Fibroblast of upper back skin (primary cell): ENCODE data around the gene TEX53.

Experiments used
- DNase-seq: peaks from one replicate; pipeline ENCODE4 v3.0.0-alpha.2; 2013

TEX53 gene

DNA sequence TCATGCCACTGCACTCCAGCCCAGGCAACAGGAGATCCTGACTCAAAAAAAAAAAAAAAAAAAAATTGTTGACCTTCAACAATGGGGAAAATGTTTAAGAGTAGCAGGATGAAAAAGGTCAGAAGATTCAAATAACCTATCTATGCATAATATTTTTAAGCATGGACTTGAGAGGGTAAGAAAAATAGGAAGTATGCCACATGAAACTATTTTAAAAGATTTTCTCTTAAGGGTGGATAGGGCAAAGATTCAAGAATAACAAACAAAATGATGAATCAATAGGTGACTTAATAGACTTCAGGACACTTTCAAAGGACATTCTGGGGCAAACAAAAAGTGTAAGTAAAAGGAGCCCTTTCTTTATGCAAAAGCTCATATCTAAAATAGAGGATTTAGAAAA lies 21.2 kb upstream of the TEX53 start:
- DNase-seq = no peak

DNA sequence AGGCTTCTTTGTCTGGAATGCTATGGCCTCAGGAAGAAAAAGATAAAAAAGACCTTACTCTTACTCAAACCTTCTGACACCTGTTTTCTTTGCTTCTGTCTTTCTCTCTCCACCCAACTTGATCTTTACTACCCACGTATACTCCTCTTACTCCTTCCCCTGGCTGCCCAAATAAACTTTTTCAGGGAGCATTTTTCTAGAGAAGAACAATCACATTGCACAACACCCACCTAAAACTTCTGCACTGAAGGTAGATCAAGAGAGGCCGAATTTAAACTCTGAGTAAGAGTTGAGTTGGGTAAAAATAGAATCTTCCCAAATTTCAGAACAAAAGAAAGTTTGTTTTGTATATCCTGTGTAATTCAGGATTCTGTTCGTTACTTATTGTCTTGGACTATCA lies 20.5 kb upstream of the TEX53 start:
- no peak for DNase-seq

DNA sequence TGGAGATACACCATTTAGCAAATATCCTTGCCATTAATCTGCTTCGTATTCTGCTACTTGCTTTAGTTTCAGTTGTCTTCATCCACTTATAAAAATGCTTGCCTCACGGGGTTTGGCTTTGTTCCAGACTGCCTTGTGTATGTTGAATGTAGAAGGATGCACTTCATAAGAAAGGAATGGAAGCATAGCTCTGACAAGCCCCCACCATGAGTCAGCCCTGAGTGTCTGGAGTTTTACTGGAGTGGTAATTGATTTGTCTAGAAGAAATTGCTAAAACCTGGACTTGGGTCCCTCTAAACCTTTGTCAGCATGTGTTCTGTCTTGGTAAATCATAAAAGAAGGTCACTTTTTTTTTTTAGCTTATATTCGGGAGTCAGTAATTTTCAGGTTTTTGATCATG lies 19.8 kb upstream of the TEX53 start:
- peak; percentile 100 for DNase-seq

DNA sequence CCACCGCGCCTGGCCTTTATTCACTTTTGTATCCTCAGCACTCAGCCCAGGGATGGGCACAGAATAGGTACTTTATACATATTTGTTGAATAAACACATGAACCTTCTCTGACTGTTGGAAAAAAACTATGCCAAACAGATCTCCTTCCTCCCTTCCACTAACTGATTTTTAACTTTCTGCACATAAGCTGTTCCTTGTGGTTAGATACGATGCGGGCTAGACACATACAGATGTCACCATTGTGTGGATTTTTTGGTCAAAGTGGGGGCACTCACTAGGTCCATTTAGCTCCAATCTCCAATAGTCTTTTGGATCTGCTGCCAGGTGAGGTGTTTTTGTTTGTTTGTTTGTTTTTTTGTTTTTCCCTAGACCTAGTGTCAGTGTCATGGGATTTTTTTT lies 19.3 kb upstream of the TEX53 start:
- DNase-seq = no peak

DNA sequence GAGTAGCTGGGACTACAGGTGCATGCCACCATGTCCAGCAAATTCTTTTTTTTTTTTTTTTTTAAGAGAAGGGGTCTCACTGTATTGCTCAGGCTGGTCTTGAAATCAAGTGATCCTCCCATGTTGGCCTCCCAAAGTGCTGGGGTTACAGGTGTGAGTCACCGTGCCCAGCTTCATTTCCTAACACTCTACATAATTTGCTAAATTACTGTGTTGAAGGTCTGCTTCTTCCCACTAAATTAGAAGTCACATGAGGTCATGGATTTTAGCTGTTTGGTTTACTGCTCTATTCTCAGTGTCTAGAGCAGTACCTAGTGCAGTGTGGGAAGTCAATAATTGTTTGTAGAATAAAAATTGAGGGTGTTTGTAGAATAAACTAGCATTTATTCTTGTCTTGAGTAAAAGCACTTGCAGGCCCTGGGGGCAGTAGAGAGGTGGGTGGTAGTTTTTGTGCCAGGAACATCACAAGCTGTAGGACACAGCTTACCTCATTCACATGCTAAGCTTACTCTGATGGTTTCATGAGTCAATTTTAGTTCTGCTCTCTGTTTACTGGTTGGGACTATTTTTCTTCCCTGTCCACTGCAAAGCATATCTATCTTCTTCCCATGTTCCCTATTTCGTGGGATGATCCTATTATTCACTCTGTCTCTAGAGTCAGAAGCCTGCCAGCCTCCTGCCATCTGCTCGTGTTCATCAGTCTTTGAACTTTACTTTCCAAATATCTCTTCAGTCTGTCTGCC lies 17.4 kb upstream of the TEX53 start:
- DNase-seq = no peak

DNA sequence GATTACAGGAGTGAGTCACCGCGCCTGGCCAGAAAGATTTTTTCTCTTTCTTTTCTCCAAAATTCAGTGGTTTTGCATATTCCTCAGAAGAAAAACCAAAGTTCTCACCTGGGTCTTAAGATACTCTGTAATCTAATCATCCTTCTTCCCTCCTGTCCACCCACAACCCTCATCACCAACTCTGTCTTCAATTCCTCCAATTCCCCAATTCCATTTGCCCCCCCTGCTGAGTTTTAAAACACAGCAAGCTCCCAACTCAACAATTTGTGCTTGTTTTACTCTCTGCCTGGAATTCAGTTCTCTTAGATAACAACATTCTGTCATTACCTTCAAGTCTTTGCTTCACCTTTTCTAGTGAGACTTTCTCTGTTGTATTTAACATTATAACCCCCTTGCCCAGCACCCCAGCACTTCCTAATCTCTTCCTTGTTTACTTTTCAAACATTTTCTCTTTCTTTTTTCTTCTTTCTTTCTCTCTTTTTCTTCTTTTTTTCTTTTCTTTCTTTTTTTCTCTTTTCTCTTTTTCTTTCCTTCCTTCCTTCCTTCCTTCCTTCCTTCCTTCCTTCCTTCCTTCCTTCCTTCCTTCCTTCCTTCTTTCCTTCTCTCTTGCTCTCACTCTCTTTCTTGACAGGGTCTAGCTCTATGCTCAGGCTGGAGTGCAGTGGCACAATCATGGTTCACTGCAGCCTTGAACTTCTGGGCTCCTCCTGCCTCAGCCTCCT lies 16.6 kb upstream of the TEX53 start:
- DNase-seq = no peak

DNA sequence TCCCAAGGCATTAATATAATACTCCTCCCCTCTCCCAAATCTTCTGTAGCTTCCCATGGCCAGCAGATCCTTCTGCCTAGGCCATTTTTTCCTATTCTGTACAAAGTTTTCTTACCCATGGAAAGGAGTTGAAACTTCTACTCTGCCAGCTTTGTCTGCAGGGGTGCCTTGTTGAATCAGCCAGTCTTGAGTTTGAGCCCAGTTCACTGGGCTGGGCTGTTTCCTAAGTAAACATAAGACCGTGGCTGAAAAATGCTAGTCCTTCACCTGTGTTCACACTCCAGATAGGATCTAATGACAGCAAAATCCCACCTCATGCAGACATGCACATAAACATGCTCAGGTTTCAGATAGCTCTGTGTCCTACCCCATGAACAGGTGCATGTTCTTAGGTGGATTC lies 14.0 kb upstream of the TEX53 start:
- DNase-seq = no peak

DNA sequence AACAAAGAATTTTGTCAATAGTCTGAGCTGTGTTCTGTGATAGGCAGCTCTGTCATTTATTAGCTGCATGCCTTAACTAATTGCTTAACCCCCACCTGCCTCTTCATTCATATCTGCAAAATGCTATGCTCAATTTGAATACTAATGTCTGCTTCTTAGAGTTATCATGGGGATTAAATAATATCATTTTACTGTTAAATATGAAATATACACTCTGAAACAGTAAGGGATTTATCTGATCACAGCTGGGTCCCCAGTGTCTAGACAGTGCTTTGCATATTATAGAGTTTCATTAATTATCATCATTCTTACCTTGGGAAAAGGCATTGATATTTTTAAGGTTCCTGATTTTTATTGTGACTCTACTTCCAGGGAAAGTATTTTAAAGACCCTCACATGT lies 12.4 kb upstream of the TEX53 start:
- DNase-seq = no peak

DNA sequence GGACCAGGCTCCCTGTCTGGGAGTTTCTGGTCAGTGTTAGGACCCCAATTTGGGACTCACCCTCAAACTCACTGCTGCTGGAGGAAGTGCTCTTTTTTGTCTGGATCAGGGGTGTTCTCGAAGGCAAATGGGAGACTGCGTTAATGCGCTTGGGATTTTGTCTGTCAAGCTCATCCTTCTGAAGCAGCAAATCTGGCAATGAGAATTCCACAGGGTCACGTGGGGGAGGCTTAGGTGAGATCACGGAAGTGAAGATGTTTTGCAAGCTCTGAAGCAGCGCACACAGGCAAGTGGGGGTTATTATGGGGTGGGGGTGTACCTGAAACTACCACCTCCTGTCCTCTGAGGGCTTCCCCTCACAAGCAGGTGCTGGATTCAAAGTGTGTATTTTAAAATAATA lies 10.5 kb upstream of the TEX53 start:
- no peak for DNase-seq

DNA sequence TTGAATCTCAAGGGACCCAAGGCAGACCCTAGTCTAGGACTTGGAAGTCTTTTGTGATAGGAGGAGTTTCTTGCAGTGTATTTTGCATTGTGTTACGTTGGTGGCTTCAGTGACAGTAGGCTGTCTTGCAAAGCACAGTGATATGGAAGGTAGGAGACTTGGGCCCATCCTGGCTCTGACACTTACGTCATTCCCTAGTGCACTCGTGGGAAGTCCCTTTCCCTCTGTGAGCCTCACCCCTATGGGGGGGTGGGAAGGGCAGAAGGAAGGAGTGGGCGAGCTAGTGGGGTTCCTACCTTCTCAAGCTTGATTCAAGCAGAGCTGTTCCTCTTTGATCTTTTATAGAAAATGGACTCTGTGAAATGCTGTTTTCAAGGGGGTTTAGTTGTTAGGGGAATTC lies 9.2 kb upstream of the TEX53 start:
- no peak for DNase-seq

DNA sequence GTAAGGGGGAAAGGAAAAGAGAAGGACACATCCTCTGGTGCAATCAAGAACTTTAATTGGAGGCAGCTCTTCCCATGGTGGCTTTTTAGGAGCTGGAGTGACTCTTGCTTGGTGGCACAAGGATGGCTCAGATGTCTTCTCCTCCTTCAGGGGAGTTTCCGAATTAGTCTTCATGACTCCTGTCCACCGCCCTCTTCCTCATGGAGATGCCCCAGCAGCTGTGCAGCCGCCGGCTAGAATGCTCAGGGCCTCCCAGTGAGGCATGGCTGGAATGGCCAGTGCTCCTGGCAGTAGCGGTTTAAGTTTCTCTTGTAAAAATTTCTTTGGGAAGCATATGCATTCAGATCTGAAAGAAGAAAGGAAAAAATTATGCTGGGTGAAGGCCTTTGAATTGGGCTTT lies 8.8 kb upstream of the TEX53 start:
- DNase-seq = no peak

DNA sequence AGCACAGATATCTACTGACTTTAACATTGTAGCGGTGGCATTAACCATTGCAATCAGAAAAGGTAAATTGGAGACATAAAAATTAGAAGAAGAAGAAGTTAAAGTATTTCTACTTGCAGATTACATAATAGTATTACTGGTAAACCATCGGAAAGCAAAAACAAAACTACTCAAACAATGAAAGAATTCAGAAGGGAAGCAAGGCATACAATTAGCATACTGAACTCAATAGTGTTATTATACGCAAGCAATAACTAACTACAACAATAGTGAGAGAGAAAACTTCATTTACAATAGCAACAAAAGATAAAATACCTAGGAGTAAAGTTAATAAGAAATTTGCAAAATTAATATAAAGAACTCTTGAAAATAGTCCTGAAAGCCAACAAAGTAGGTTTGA lies 6.6 kb upstream of the TEX53 start:
- DNase-seq = no peak

DNA sequence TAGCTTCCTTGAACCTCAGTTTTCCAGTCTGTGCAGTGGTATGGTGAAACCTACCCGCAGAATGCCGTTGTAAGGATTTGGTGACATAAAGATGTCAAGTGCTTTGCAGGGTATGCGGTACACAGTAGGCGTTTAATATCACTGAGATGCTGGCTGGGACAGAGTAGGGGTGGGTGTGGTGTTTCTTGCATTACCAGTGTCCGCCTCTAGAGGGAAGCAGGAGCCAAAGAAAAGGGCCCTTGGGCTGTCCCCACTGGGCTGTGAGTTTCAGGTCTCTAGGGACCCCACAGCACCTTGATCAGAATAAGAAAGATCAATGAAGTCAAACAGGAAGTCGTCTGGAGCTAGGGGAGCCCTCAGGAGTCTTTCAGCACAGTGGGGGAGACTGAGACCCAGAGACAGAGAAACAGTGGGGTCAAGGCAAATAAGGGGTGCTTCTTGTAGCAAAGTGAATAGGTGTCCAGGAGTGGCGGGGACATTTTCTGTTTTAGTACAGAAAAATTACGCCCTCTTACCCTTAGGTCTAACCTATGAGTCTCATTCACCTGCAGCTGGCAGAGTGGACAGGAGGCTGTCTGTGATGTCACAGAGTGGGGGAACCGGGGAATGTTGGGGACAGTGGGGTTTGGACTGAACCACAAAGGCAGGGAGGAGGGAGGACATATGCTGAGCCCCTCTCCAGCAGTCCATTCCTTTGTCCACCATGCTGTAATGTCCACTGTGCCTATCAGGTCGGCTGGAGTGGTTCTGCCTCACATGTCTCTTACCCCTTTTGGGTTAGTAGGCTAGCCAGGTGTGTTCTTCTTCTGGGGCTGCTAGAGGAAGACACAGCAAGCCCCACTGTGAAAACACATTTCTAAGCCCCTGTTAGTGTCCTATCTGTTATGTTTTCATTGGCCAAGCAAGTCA lies 4.7 kb upstream of the TEX53 start:
- DNase-seq = peak; percentile 48

DNA sequence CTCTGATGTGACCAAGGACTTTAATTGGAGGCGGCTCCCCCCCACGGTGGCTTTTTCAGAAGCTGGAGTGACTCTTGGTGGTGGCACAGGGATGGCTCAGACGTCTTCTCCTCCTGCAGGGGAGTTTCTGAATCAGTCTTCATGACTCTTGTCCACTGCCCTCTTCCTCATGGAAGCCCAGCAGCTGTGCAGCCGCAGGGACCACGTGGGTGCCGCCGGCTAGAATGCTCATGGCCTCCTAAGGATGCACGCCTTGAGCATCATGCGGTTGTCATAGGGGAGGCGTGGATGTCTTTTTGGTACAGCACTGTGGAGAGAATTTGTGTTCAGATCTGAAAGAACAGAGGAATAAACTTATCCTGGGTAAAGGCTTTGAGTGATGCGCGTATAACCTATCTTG lies 1.3 kb downstream of the TEX53 start:
- no peak for DNase-seq

DNA sequence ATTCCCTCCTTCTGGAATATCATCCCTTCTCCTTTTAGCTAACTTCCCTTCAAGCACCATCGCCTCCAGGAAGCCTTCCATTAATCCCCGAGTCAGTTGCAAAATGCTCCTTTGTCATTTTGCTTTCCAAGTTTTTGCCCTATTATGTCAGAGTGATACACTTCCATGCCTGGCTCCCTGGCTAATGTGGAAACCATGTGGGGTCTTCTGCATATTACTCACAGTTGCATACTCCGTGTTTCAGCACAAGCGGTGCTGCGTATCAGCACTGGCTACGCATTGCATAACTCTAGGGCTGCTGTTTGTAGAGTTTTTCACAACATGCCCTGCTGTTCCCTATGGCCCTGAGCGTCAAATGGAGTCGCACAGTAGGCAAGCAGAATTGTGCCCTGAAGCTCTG lies 1.9 kb downstream of the TEX53 start:
- peak; percentile 86 for DNase-seq

DNA sequence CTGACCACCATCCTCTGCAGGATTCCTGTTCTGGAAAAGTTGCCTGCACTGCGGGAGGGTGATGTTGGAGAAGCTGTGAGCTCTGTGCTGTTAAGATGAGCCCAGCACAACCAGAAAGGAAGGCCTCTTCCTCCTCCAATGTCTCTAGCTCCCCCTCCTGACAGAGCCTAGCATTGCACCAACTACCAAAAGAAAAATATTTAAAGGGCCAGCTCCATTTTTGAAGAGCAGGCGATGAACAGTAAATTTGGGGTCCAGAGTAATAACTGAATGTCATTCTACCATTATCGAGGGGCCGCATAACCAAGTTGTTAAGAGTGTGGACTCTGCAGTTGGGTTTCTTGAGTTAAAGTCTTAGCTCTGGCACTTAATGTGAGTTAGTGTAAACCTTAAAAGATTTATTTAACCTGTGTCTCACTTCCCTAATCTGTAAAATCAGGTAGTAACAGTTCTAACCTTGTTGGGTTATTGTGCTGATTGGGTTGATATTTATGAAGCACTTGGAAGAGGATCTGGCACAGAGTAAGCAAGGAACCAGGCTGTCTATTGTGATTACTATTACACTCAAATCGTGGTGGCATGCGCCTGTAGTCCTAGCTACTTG lies 3.9 kb downstream of the TEX53 start:
- peak; percentile 80 for DNase-seq

DNA sequence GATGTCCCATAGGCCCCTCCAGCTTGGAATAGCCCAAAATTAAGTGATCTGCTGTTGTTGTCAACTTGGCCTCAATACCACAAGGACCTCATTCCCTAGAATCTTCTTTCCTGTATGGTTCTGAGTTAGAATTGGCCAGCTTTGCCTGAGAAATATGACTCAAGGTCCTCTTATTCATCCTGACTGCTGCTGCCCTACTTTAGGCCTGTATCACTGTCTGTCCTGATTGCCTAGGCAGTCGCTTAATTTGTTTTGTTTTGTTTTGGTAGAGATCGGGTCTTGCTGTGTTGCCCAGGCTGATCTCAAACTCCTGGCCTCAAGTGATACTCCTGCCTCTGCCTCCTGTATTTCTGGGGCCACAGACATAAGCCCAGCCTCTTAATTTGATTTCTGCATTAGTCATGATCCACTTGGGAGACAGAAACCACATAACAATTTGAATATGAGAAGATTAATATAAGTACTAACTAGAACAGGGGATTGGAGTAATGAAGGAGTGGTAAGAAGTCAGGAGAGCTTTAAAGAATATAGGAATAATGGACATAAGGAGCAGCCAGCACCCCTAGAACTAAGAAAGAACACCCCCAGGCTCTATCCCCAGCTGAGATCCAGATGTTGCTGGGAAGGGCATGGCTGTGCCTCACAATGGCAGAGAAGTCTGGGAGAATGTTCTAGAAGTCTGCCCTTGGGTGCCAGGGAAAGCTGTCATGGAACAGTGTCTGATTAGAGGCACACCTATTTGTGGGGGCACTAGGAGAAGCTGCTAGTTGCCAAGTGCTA lies 4.6 kb downstream of the TEX53 start:
- peak; percentile 42 for DNase-seq

DNA sequence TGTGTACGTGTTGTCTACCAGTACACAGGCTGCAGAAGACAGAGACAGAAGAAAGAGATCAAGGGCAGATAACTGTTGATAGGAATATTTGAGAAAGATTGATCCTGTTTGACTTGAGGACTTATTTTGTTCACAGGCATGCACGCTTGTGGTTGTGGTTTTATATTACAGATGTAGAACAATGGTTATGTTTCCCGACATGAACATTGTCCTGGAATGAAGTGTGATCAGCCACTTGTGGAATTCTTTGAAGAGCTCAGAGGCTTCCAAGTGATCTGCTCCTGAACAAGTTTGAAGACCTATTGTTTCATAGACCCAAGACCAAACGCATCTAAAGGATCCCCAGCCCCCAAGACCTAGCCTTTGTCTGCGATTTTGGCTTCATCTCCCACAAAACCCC lies 13.7 kb downstream of the TEX53 start:
- peak; percentile 64 for DNase-seq

DNA sequence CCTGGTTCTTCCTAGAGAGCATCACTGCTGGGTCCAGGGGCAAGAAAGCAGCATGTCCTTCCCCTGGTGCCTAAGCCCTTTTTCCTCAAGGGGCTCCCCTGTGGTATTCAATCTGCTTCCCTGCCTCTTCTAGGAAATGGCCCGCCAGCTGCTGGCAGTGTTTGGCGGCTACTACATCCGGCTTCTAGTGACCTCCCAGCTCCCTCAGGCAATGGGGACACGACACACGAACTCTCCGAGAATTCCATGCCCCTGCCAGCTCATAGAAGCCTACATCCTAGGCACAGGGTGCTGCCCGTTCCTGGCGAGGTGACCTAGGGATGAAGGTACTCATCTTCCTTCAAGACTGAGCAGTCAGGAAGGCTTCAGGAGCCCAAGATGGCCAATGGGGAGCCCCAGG lies 14.6 kb downstream of the TEX53 start:
- no peak for DNase-seq

DNA sequence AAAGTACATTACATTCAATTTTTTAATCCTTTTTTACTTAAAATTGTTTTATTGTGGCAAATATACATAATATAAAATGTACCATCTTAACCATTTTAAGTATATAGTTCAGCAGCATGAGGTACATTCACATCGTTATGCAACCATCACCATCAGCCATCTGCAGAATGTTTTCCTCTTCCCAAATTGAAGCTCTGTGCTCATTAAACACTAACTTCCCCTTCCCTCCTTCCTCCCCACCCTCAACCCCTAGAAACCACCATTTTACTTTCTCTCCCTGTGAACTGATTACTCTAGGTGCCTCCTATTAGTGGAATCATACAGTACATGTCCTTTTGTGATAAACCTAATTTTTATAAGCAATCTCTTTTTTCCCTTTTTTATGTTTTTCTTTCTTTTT lies 15.6 kb downstream of the TEX53 start:
- DNase-seq = no peak

DNA sequence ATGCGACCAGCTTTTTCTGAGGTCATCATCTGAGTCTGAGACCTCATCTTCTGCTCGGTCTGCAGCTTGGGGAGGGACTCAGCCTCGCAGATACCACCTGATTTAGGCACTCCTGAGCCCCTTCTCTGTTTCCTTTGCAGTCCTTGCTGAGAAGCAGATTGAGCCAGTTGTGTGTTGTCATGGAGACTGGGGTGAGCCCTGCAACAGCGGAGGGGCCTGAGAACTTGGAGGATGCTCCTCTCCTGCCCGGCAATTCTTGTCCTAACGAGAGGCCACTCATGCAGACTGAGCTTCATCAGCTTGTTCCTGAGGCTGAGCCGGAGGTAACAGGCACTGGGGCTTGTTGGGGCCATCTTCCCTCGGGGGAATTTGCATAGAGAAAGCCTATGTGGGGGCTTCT lies 19.2 kb downstream of the TEX53 start:
- no peak for DNase-seq

DNA sequence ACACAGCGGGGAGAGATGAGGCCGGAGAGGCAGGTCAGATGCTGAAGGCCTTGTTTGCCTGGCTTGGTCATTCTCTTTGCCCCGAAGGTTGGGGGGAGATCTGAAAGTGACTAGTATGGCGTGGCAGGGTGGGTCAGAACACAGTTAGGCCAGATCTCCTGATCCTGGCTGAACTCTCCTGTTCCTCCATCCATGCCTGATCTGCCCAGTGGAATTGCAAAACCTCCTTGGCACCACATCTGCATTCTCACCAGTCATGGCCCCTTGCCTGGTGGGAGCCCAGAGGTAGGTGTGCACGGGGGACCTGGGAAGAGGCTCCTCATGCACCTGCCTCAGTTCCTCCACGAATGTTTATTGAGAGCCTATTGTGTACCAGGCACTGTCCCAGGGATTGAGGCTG lies 23.2 kb downstream of the TEX53 start:
- DNase-seq = no peak
